ENCODE results near the gene GAPDH.
A peak's percentile ranks its signal among the peaks of the same experiment; 100 is the strongest.
"Not testable (repeated sequence)": the region's sequence is repeated elsewhere in the genome, so short reads cannot be mapped to it uniquely, and the experiment has no call there.

Gene GAPDH

DNA sequence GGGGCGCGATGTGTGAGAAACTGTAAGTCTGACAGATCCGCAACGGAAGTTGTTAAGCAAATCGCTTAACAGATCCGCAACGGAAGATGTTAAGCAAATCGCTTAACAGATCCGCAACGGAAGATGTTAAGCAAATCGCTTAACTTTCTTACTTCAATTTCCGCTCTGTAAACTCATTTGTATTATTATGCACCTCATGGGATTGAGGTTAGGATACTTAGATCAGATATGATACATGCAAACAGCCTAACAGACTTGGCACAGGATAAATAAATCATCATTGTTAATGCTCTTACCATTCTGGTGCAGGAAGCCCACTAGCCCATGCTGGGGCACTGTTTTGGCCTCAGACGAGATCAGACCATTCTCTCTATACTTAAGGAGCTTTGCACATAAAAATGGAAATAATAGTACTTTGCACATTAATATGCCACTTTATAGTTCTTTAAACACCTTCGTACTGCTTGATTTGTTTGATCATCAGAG is 40.0 kb upstream of the GAPDH start:
- DNase-seq (ENCODE audit: low read depth in 2 of 2) = no peak

DNA sequence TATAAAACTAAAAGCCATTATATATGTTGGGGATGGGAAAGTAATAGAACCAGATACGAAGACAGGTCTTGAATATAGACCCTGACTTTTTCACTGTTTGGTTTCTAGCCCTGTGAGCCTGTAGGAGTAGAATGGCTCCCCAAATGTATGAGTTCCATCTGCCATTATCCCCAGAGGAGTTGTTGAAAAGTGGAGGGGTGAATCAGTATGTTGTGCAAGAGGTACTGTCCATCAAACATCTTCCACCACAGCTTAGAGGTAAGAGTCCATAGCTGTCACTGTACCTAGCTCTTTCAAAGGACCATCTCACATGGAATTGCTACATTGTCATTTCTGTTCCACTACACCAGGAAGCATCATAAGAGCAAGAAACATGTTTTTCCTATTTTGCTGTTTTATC is 39.3 kb upstream of the GAPDH start:
- H3K4me3 ChIP-seq (replicated peaks in 1 of 2; ENCODE audit: low read depth in 2 of 2, low read length in 2 of 2) = peak overlapping the region in 1 of 2 donors; percentile 69
- DNase-seq (ENCODE audit: low read depth in 2 of 2) = peak in 1 of 2 donors; percentile 35
- TF ChIP-seq, protein P1, sequence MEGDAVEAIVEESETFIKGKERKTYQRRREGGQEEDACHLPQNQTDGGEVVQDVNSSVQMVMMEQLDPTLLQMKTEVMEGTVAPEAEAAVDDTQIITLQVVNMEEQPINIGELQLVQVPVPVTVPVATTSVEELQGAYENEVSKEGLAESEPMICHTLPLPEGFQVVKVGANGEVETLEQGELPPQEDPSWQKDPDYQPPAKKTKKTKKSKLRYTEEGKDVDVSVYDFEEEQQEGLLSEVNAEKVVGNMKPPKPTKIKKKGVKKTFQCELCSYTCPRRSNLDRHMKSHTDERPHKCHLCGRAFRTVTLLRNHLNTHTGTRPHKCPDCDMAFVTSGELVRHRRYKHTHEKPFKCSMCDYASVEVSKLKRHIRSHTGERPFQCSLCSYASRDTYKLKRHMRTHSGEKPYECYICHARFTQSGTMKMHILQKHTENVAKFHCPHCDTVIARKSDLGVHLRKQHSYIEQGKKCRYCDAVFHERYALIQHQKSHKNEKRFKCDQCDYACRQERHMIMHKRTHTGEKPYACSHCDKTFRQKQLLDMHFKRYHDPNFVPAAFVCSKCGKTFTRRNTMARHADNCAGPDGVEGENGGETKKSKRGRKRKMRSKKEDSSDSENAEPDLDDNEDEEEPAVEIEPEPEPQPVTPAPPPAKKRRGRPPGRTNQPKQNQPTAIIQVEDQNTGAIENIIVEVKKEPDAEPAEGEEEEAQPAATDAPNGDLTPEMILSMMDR (IDR thresholded peaks at IDR 0.05; ENCODE audit: low read depth, low read length) = no peak

More for the DNA sequence above, 40.0 kb upstream of the GAPDH start:
- TF ChIP-seq, protein P1 (IDR thresholded peaks at IDR 0.05; ENCODE audit: low read depth, low read length) = peak; percentile 4
- H3K4me3 ChIP-seq (replicated peaks in 1 of 2; ENCODE audit: low read depth in 2 of 2, low read length in 2 of 2) = peak overlapping the region; percentile 69

DNA sequence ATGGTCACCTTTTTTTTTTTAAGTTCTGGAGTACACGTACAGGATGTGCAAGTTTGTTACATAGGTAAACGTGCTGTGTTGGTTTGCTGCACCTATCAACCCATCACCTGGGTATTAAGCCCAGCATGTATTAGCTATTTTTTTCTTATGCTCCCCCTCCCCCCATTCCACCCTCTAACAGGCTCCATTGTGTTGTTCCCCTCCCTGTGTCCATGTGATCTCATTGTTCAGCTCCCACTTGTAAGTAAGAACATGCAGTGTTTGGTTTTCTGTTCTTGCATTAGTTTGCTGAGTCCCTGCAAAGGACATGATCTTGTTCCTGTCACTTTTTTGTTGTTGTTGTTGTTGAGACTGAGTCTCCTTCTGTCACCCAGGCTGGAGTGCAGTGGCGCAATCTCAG is 37.0 kb upstream of the GAPDH start:
- not testable (repeated sequence) for DNase-seq (ENCODE audit: low read depth in 2 of 2); H3K4me3 ChIP-seq (replicated peaks in 1 of 2; ENCODE audit: low read depth in 2 of 2, low read length in 2 of 2)

DNA sequence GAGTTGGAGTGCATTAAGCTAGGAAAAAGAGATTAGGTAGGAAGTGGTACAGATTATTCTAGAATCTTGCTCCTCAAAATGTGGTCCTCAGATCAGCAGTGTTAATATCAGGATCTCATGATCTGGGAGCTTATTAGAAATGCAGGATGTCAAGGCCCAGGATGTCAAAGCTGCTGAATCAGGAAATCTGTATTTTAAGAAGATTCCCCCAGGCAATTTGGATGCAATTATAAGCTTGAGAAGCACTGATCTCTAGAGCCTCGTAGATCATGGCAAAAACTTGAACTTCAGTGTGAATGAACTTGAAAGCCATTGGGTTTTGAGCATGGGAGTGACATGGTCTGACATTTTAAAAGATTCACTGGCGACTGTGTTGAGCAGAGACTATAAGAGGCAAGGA is 33.9 kb upstream of the GAPDH start:
- TF ChIP-seq, protein P1 (IDR thresholded peaks at IDR 0.05; ENCODE audit: low read depth, low read length) = no peak
- DNase-seq (ENCODE audit: low read depth in 2 of 2) = no peak

DNA sequence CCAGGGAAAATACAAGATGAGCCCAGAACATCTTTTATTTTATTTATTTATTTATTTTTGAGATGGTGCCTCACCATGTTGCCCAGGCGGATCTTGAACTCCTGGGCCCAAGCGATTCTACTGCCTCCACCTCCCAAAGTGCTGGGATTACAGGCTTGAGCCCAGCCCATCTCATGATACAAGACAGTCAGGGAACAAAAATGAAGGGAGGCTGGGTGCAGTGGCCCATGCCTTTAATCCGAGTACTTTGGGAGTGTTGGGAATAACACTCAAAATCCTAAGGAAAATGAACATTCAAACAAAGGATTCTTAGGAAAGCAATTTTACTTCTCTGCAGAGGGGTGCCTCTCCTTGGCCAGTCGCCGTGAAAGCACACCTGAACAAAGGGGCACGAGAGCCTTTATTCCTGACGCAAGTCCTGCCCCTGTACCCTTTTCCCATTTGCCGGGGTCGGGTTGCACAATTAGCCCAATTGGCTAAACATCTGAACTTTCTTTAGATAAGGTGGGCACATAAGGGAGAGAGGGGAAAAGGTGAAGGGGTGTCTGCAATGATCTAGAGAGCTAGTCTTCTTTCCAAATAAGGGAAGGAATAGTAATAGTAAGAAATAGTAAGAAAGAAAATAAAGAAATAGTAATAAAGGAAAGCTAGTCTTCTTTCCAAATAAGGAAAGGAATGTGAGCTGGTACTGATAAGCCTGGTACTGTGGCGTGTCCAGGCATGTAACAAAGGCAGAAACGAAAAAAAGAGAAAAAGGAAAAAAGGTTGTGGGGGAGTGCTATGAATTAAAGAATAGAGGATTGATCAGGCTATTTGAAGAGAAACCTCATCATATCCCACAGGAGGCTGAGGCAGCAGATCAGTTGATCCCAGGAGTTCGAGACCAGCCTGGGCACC is 27.0 kb upstream of the GAPDH start:
- DNase-seq (ENCODE audit: low read depth in 2 of 2) = peak; percentile 19 to 49
- TF ChIP-seq, protein P1 (IDR thresholded peaks at IDR 0.05; ENCODE audit: low read depth, low read length) = no peak
- no peak overlapping the region for H3K4me3 ChIP-seq (replicated peaks in 1 of 2; ENCODE audit: low read depth in 2 of 2, low read length in 2 of 2)

More for the DNA sequence above, 33.9 kb upstream of the GAPDH start:
- H3K4me3 ChIP-seq (replicated peaks in 1 of 2; ENCODE audit: low read depth in 2 of 2, low read length in 2 of 2) = no peak overlapping the region

DNA sequence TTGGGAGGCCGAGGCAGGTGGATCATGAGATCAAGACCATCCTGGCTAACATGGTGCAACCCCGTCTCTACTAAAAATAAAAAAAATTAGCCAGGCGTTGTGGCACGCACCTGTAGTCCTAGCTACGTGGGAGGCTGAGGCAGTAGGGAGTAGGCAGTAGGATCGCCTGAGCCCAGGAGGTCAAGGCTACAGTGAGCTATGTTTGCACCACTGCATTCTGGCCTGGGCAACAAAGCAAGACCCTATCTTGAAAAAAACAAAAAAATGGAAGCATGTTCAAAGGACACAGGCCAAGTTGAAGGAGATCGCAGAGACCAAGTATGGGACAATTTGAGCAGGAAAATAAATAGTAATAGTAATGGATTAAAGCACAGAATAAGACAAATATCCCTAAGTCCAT is 26.2 kb upstream of the GAPDH start:
- no peak overlapping the region for H3K4me3 ChIP-seq (replicated peaks in 1 of 2; ENCODE audit: low read depth in 2 of 2, low read length in 2 of 2)
- no peak for DNase-seq (ENCODE audit: low read depth in 2 of 2)
- TF ChIP-seq, protein P1 (IDR thresholded peaks at IDR 0.05; ENCODE audit: low read depth, low read length) = no peak

DNA sequence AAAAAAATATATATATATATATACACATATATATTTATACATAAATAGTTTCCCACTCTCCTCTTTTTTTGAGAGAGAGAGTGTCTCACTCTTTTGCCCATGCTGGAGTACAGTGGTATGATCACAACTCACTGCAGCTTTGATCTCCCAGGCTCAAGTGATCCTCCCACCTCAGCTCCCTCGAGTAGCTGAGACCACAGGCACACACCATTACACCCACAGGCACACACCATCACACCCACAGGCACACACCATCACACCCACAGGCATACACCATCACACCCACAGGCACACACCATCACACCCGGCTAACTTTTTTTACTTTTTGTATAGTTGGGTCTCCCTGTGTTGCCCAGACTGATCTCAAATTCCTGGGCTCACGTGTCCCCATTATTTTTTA is 14.1 kb upstream of the GAPDH start:
- no peak overlapping the region for H3K4me3 ChIP-seq (replicated peaks in 1 of 2; ENCODE audit: low read depth in 2 of 2, low read length in 2 of 2)
- TF ChIP-seq, protein P1 (IDR thresholded peaks at IDR 0.05; ENCODE audit: low read depth, low read length) = no peak
- DNase-seq (ENCODE audit: low read depth in 2 of 2) = no peak
